Measurements from ENCODE around the gene TPO.

The TPO gene

DNA sequence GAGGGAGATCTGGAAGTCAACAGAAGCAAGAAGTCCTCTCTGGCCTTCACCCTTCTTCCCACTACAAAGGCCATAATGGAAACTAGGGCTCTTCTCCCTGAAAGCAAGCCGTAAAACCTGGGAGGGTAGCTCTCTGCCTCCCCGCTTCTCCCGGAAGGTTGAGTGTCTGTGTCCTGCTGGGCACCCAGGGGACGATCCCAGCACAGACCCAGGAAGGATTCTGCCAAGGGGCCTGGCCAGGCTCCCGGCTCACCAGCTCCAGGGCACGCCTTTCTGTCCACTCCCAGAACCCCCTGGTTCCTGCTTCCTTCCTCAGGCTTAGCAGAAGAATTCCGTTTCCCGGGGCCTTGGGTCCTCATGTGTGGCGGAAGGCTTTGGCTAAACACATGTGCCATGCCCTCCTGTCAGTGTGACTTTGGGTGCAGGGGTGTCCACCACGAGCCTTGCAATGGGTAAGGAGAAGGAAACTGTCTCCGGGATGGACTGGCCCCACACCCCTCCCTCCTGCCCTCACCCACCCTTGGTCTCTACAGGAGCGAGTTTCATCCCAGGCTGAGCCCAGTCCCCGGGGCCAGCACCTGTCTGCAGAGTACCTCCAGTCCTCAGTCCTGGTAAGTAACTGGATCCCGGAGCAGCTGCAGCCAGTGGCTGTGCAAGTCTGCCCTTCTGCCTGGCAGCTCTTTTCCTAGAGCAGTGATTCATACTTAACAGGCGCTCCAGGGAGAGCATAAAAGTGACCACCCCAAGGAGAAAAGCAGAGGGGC is 135.8 kb downstream of the TPO start:
- no peak overlapping the region for H3K9ac ChIP-seq (ENCODE audit: low read length)
- no peak overlapping the region for H3K4me3 ChIP-seq (ENCODE audit: low read length)
- peaks cover 9% of the 10 kb centered on the region for H3K27me3 ChIP-seq (ENCODE audit: control insufficient read depth, insufficient read depth, low read length)
- no peaks in the 10 kb centered on the region for H3K9me3 ChIP-seq (ENCODE audit: control insufficient read depth, low read length)
- H3K36me3 ChIP-seq (ENCODE audit: control insufficient read depth, insufficient read depth, low read length) = no peaks in the 10 kb centered on the region
- peaks cover 7% of the 10 kb centered on the region for H3K4me1 ChIP-seq (ENCODE audit: control insufficient read depth, insufficient read depth, low read length)

DNA sequence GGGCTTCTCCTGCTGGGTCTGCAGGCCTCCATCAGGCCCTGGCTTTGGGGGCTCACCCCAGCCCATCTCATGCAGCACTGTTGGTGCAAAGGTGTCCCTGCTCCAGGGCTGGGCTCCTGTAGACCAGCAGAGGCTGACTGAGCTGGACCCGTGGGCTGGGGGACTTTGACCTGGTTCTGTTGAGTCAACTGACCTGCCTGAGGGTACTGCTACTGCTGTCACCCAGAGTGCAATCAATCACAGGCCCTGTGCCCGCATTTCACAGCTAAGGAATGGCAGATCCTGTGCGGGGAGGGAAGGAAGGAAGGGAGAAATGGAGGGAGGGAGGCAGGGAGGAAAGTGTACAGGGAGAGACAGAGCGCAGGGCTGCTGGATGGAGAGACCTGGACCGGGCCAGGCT is 136.8 kb downstream of the TPO start:
- Histone ChIP-seq H3K4me1 (ENCODE audit: control insufficient read depth, insufficient read depth, low read length) (peaks cover 7% of the 10 kb centered on the region), H3K27me3 (ENCODE audit: control insufficient read depth, insufficient read depth, low read length) (peaks cover 9% of the 10 kb centered on the region), H3K36me3 (ENCODE audit: control insufficient read depth, insufficient read depth, low read length) (no peaks in the 10 kb centered on the region), H3K9ac (ENCODE audit: low read length) (no peak overlapping the region), H3K9me3 (ENCODE audit: control insufficient read depth, low read length) (no peaks in the 10 kb centered on the region), H3K4me3 (ENCODE audit: low read length) (no peak overlapping the region)

DNA sequence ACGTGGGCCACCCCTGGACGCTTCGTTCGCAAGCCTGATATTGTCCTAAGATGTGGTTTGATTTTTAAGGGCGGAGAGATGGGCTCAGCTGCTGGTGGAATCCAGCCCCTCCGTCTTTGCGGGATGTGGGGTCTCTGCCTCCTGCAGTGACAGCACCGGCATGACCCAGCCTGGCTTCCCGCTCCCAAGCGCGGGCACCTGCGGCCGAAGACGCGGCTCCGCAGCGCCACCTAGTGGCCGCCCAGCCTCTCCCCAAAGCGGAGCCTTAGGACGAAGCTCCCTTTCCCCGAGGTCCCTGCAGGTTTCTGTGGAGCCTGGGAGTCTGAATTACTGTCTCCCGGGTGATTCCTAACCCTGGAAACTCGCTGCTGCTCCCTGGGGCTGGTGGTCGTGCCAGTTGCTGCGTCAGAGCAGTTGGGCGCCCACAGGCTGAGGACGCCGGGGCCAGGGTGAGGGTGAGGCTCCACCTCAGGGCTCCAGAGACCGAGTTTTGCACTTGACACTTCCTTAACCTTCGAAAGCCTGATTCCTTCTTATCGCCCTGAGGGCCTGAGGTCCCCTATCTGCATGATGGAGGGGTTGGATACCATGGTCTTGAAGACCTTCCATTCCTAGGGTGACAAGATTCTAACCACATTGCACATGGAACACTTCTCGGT is 137.5 kb downstream of the TPO start:
- Histone ChIP-seq H3K9me3 (ENCODE audit: control insufficient read depth, low read length) (no peaks in the 10 kb centered on the region), H3K4me1 (ENCODE audit: control insufficient read depth, insufficient read depth, low read length) (peaks cover 7% of the 10 kb centered on the region), H3K36me3 (ENCODE audit: control insufficient read depth, insufficient read depth, low read length) (no peaks in the 10 kb centered on the region), H3K9ac (ENCODE audit: low read length) (no peak overlapping the region), H3K4me3 (ENCODE audit: low read length) (no peak overlapping the region), H3K27me3 (ENCODE audit: control insufficient read depth, insufficient read depth, low read length) (peaks cover 9% of the 10 kb centered on the region)

DNA sequence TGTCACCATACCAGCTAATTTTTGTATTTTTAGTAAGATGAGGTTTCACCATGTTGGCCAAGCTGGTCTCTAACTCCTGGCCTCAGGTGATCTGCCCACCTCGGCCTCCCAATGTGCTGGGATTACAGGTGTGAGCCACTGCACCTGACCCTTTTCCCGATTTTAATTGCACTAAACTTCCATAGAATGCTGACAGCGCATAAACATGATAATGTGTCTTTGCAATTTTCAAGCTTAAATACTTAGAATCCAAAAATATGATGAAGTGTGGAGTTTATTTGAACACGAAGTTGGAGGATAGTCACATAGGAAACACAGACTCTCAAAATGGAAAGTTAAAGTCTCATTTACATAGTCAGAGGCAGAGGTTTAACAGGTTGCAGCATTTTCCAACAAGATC is 138.6 kb downstream of the TPO start:
- H3K4me3 ChIP-seq (ENCODE audit: low read length) = no peak overlapping the region
- no peak overlapping the region for H3K9ac ChIP-seq (ENCODE audit: low read length)
- H3K4me1 ChIP-seq (ENCODE audit: control insufficient read depth, insufficient read depth, low read length) = peaks cover 7% of the 10 kb centered on the region
- peaks cover 9% of the 10 kb centered on the region for H3K27me3 ChIP-seq (ENCODE audit: control insufficient read depth, insufficient read depth, low read length)
- no peaks in the 10 kb centered on the region for H3K9me3 ChIP-seq (ENCODE audit: control insufficient read depth, low read length)
- H3K36me3 ChIP-seq (ENCODE audit: control insufficient read depth, insufficient read depth, low read length) = no peaks in the 10 kb centered on the region

DNA sequence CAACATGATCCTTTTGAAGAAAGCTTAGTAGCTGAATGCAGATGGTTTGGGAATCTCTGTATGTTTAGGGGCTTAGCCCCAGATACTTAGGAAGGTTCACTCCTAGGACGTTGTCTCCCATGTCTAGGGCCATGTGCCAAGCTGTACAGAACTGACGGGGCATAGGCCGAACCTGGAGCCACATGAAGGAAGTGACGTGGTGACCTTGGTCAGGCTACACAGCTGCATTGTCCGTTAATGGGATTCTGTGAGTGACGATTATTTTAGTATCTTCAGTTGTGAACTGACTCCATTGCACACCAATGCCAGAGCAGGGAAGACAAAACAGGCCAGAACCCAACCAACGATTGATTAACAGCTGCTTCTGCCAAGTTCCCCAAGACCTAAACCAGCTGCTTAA is 139.3 kb downstream of the TPO start:
- no peaks in the 10 kb centered on the region for H3K36me3 ChIP-seq (ENCODE audit: control insufficient read depth, insufficient read depth, low read length)
- H3K9me3 ChIP-seq (ENCODE audit: control insufficient read depth, low read length) = no peaks in the 10 kb centered on the region
- H3K4me1 ChIP-seq (ENCODE audit: control insufficient read depth, insufficient read depth, low read length) = peaks cover 7% of the 10 kb centered on the region
- no peak overlapping the region for H3K9ac ChIP-seq (ENCODE audit: low read length)
- no peak overlapping the region for H3K4me3 ChIP-seq (ENCODE audit: low read length)
- H3K27me3 ChIP-seq (ENCODE audit: control insufficient read depth, insufficient read depth, low read length) = peaks cover 9% of the 10 kb centered on the region

DNA sequence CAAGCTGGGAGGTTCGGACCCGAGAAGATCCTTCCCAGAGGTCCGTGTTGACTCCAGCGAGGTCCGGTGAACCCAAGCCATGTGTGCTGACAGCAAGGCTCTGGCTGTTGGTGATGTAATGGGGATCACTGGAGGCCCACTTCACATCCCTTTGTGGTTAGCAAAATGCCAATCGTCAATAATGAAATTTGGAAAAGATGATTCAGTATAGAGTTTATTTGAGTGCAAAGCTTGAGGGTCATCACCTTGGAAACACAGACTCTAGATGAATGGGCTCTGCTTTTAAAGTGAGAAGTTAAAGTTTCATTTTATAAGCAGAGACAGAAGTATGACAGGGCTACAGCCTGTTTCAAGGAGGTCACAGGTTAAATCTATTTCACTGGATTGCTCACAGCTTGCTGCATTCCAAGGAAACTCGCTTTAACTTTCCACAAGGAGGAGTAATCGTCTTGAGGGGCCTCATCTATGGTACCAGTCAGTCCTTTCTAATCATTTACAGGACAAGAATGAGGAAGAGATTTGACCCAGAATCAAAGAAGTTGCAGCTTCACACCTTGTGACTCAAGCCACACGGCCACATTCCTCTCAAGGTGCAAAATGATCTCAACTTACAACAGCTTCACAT is 140.5 kb downstream of the TPO start:
- H3K27me3 ChIP-seq (ENCODE audit: control insufficient read depth, insufficient read depth, low read length) = peaks cover 9% of the 10 kb centered on the region
- peaks cover 7% of the 10 kb centered on the region for H3K4me1 ChIP-seq (ENCODE audit: control insufficient read depth, insufficient read depth, low read length)
- H3K9ac ChIP-seq (ENCODE audit: low read length) = no peak overlapping the region
- H3K36me3 ChIP-seq (ENCODE audit: control insufficient read depth, insufficient read depth, low read length) = no peaks in the 10 kb centered on the region
- H3K4me3 ChIP-seq (ENCODE audit: low read length) = no peak overlapping the region
- H3K9me3 ChIP-seq (ENCODE audit: control insufficient read depth, low read length) = no peaks in the 10 kb centered on the region

DNA sequence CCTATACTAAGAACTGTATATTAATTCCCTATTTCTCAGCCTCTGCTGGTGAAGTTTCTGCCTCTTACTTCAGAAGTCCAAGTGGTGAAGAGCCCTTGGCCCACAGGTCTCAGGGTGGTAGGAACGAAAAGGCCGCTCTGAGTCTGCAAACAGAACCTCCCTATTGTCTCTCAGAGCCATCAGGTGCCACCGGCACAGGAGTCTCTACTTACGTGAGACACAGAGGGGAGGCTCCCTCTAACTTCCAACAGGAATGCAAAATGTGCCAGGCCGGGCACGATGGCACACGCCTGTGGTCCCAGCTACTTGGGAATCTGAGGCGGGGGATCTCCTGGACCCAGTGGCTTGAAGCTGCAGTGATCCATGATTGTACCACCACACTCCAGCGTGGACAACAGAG is 143.0 kb downstream of the TPO start:
- H3K9ac ChIP-seq (ENCODE audit: low read length) = no peak overlapping the region
- H3K4me1 ChIP-seq (ENCODE audit: control insufficient read depth, insufficient read depth, low read length) = peaks cover under 1% of the 10 kb centered on the region
- H3K27me3 ChIP-seq (ENCODE audit: control insufficient read depth, insufficient read depth, low read length) = no peaks in the 10 kb centered on the region
- no peaks in the 10 kb centered on the region for H3K36me3 ChIP-seq (ENCODE audit: control insufficient read depth, insufficient read depth, low read length)
- no peak overlapping the region for H3K4me3 ChIP-seq (ENCODE audit: low read length)
- H3K9me3 ChIP-seq (ENCODE audit: control insufficient read depth, low read length) = no peaks in the 10 kb centered on the region

DNA sequence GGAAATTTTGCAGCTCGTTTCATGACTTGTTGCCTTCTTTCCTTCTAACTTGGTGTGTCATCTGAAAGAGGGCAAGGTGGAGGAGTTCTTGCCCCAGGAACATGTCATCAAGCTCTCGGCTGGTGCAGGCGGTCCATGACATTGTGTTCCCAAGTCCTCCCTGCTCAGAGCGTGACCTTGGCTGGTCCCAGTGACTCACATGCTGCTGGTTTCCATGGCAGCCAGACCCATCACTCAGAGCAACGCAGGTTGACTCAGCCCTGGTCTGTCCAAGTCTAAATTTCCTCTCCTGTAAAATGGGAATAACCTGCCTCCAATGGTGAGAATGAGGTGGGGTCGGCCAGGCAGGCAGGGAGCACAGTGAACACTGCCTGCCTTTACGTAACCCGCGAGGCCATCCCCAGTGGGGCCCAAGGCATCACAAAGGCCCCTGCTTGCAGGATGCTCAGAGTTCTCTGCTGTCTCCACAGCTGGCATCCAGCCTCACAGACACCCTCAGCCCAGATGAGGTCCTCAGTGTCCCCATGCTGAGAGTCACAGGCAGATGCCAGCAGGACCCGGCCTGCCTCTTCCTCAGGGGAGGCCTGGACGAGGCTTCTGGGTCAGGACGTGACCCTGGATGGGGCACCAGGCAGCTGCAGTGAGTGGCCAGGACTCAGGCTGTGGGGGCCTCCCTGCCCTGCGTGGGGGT is 143.7 kb downstream of the TPO start:
- Histone ChIP-seq H3K36me3 (ENCODE audit: control insufficient read depth, insufficient read depth, low read length) (no peaks in the 10 kb centered on the region), H3K4me1 (ENCODE audit: control insufficient read depth, insufficient read depth, low read length) (no peaks in the 10 kb centered on the region), H3K9ac (ENCODE audit: low read length) (no peak overlapping the region), H3K9me3 (ENCODE audit: control insufficient read depth, low read length) (no peaks in the 10 kb centered on the region), H3K4me3 (ENCODE audit: low read length) (no peak overlapping the region), H3K27me3 (ENCODE audit: control insufficient read depth, insufficient read depth, low read length) (no peaks in the 10 kb centered on the region)

DNA sequence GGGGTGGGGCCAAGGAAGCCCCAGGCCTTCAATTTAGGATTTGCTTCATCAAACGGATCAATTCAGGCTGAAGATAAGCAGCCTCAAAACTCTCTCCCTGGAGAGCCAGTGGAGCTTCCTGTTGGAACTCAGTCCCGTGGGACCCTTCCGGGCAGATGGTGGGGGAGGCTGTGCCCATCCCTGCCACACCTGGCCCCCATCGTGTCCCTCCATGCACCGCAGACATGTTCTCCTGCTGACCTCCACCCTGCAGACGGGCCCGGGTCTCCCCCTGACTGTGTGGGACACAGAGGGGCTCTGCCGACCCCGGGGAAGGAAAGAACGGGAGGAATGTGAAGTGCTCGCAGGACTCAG is 144.2 kb downstream of the TPO start:
- no peak overlapping the region for H3K4me3 ChIP-seq (ENCODE audit: low read length)
- no peaks in the 10 kb centered on the region for H3K36me3 ChIP-seq (ENCODE audit: control insufficient read depth, insufficient read depth, low read length)
- H3K27me3 ChIP-seq (ENCODE audit: control insufficient read depth, insufficient read depth, low read length) = no peaks in the 10 kb centered on the region
- no peak overlapping the region for H3K9ac ChIP-seq (ENCODE audit: low read length)
- no peaks in the 10 kb centered on the region for H3K9me3 ChIP-seq (ENCODE audit: control insufficient read depth, low read length)
- H3K4me1 ChIP-seq (ENCODE audit: control insufficient read depth, insufficient read depth, low read length) = no peaks in the 10 kb centered on the region

DNA sequence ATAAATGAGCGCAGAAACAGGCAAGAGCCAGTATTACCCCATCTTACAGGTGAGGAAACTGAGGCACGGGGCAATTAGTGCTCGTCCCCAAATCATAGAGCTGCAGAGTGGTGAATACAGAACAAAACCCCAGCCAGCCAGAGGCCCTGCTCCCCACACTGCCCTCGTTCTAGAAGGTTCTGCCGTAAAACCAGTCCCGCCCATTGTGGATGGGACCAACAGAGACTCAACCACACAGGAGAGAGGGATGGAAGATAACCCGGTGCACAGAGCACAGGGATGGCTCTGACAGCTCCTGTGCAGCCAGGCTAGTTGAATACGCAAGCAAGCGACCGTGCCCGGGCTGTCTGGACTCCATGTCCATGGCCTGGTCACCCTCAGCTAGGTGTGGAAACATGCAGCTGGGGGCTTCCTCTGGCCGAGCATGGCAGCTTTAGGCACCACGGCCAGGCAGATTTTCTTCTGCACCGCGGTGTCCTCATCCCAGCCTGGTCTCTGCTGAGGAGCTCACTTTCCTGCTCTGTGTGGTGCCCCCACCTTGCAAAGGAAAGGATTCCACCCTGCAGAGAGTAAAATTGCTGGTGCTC is 146.4 kb downstream of the TPO start:
- Histone ChIP-seq H3K4me3 (ENCODE audit: low read length) (no peak overlapping the region), H3K27me3 (ENCODE audit: control insufficient read depth, insufficient read depth, low read length) (no peaks in the 10 kb centered on the region), H3K9ac (ENCODE audit: low read length) (no peak overlapping the region), H3K4me1 (ENCODE audit: control insufficient read depth, insufficient read depth, low read length) (no peaks in the 10 kb centered on the region), H3K9me3 (ENCODE audit: control insufficient read depth, low read length) (no peaks in the 10 kb centered on the region), H3K36me3 (ENCODE audit: control insufficient read depth, insufficient read depth, low read length) (no peaks in the 10 kb centered on the region)

DNA sequence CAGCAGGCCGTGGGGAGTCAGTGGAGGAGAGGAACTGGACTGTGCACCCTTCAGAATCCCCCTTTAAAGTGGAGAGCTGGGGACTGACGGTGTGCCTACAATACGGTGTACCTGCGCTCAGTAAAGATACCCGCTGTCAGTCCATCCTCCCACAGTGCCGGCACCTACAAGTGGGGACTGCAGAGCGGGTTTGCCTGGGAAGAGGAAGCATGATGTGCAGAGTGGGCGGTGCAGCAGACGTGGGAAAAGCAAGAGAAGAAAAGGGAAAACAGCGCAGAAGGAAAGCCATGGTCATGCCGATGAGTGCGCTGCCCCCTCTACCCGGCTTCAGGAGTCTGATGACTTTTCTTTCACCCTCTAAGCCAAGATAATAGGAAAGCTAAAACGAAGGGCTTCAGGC is 148.0 kb downstream of the TPO start:
- no peaks in the 10 kb centered on the region for H3K4me1 ChIP-seq (ENCODE audit: control insufficient read depth, insufficient read depth, low read length)
- no peaks in the 10 kb centered on the region for H3K9me3 ChIP-seq (ENCODE audit: control insufficient read depth, low read length)
- H3K9ac ChIP-seq (ENCODE audit: low read length) = no peak overlapping the region

More for the DNA sequence above, 148.0 kb downstream of the TPO start:
- Histone ChIP-seq H3K27me3 (ENCODE audit: control insufficient read depth, insufficient read depth, low read length) (no peaks in the 10 kb centered on the region), H3K36me3 (ENCODE audit: control insufficient read depth, insufficient read depth, low read length) (no peaks in the 10 kb centered on the region), H3K4me3 (ENCODE audit: low read length) (no peak overlapping the region)
